ENCODE data around the gene HPS1.

DNA sequence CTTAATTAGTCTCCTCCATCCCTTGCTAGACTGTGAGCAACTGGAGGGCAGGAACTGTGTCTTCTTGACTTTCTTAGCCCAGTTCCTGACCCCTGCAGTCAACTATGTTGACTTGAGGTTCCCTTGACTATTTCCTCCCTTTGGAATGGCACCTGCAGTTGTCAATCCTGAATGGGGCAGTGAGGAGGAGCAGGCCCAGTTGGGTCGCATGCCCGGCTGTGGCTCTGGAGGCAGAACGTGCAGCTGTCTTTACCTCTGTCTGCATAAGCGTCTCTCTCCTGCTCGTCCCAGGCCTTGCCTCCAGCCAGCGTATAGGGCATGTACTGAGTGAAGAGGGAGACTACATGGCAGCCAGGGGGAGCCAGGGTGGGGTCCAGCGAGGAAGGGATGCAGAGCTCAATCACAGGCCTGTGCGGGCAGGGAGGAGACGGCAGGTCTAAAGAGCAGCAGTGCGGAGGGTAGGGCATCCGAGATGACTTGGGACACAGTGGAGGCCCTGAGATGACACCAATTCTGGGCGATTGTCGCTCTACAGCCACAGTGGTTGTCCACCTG lies 58.6 kb downstream of the HPS1 start:
- TF ChIP-seq EZH2phosphoT487 (IDR thresholded peaks at IDR 0.05; ENCODE audit: low read depth, severe bottlenecking, unreplicated experiment): no peak
- TF ChIP-seq, protein P1, sequence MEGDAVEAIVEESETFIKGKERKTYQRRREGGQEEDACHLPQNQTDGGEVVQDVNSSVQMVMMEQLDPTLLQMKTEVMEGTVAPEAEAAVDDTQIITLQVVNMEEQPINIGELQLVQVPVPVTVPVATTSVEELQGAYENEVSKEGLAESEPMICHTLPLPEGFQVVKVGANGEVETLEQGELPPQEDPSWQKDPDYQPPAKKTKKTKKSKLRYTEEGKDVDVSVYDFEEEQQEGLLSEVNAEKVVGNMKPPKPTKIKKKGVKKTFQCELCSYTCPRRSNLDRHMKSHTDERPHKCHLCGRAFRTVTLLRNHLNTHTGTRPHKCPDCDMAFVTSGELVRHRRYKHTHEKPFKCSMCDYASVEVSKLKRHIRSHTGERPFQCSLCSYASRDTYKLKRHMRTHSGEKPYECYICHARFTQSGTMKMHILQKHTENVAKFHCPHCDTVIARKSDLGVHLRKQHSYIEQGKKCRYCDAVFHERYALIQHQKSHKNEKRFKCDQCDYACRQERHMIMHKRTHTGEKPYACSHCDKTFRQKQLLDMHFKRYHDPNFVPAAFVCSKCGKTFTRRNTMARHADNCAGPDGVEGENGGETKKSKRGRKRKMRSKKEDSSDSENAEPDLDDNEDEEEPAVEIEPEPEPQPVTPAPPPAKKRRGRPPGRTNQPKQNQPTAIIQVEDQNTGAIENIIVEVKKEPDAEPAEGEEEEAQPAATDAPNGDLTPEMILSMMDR (IDR thresholded peaks at IDR 0.05; ENCODE audit: poor library complexity): no peak

Data from hepatocyte (in vitro differentiated cells).